ENCODE data around the gene CALML6. TPM values are rescaled to one million over a fixed set of nuclear protein-coding genes. Genes with fewer than 3 reads are reported as not detected.

CALML6 gene
- total and polyA plus RNA-seq, 2 of the 8 experiments (the other 6 are each of a cell fraction or from before 2014, with no cell fraction given) = 0.54 to 1.3 TPM

DNA sequence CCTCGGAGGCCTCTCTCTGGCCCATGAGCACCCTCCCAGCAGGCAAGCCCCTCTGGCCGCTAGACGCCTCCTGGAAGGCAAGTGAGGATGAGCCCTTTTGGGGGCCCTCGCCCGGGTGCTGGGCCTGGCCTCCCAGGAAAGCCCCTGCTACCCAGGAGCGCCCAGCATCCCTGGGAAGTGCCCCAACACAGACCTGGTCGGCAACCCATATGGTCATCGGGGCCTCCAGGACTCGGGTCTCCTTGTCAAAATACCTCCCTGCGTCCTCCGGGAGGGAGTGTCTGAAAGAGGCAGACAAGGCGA is 25.0 kb downstream of the CALML6 start (continued):
- no peak for TF ChIP-seq TAF7 (optimal IDR thresholded peaks at IDR 0.05; ENCODE audit: borderline replicate concordance, low read depth, low read length)
- TF ChIP-seq RNF2 (IDR thresholded peaks at IDR 0.05; ENCODE audit: borderline replicate concordance, low read depth, low read length, missing control alignments, poor library complexity, severe bottlenecking) = no peak
- no peak for TF ChIP-seq EZH2 (IDR thresholded peaks at IDR 0.05; ENCODE audit: low read depth, low read length, severe bottlenecking)
